ENCODE results near the gene SCGB2B2. TPM values are rescaled to one million over a fixed set of nuclear protein-coding genes. Genes with fewer than 3 reads are reported as not detected.
"Not testable (repeated sequence)": the region's sequence is repeated elsewhere in the genome, so short reads cannot be mapped to it uniquely, and the experiment has no call there.

Gene SCGB2B2
- total RNA-seq, 2 experiments from 2014 or later, result 0.26 to 0.67 TPM

DNA sequence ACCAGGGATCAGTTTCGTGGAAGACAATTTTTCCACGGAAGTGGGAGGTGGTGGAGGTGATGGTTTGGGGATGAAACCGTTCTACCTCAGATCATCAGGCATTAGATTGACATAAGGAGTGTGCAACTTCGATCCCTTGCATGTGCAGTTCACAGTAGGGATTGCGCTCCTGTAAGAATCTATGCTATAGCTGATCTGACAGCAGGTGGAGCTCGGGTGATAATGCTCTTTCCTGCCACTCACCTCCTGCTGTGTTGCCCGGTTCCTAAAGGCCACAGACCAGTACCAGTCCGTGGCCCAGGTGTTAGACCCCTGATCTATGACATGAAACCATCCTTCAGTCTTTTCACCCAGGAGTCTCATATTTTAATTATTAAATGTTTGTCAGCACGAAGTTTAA is 4.5 kb upstream of the SCGB2B2 start:
- Mint-ChIP-seq H3K4me1 (peaks cover 11% of the 10 kb centered on the region), H3K27me3 (peaks cover 2% of the 10 kb centered on the region), H3K27ac (no peak overlapping the region), H3K4me3 (no peak overlapping the region), H3K9me3 (peaks cover 38% of the 10 kb centered on the region), H3K36me3 (peaks cover 69% of the 10 kb centered on the region)
- DNase-seq (no peak), ATAC-seq (ENCODE audit: low read depth) (no peak)
- POLR2A ChIA-PET, result no interaction called here

DNA sequence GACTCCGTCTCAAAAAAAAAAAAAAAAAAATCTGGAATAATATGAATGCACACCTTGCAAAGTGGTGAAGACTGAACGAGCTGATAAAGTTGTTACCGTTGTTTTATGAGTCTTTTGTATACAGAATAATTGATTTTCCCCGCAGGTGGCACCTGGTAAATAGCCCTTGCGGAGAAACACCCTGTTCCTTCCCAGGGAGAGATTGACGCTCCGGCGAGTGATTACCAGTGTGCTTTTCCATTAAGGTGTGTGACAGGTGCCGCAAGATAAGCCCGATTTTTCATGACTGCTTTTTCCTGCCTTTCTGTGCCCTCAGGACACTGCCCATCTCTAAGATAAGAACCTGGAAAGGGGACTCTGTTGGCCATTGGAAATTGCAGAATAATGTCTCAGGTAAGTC is 1.5 kb upstream of the SCGB2B2 start:
- Mint-ChIP-seq H3K4me1 (peaks cover 11% of the 10 kb centered on the region), H3K27me3 (peaks cover 2% of the 10 kb centered on the region), H3K9me3 (peaks cover 22% of the 10 kb centered on the region), H3K36me3 (peaks cover 59% of the 10 kb centered on the region), H3K27ac (peak overlapping the region; percentile 65), H3K4me3 (peak overlapping the region; percentile 91)
- POLR2A ChIA-PET, result interaction anchor here (1.3 to 2.4 kb wide), 5 partner anchors 11 to 544 kb away, joined by 4 to 12 read pairs (median 6); partner anchors contain the start of genes ZNF181 and ZNF30
- DNase-seq (no peak), ATAC-seq (ENCODE audit: low read depth) (no peak)

GRCh38 chr19:34678085-34678412 is 1.1 kb upstream of the SCGB2B2 start:
- peaks cover 20% of the 10 kb centered on the region for H3K9me3 Mint-ChIP-seq
- H3K4me1 Mint-ChIP-seq, result peaks cover 11% of the 10 kb centered on the region
- peaks cover 2% of the 10 kb centered on the region for H3K27me3 Mint-ChIP-seq
- DNase-seq, result no peak
- peaks cover 56% of the 10 kb centered on the region for H3K36me3 Mint-ChIP-seq
- no peak for ATAC-seq (ENCODE audit: low read depth)
- peak overlapping the region; percentile 92 for H3K27ac Mint-ChIP-seq
- POLR2A ChIA-PET, result interaction anchor here (1.0 to 2.4 kb wide), 8 partner anchors 11 to 544 kb away, joined by 3 to 12 read pairs (median 5); partner anchors contain the start of genes UBA2, ZNF181, ZNF30 and ZNF599
- H3K4me3 Mint-ChIP-seq, result peak overlapping the region; percentile 91

- Mint-ChIP-seq H3K27ac (peak within 1 kb of the TSS; percentile 92), H3K27me3 (peaks cover 4% of the 10 kb centered on the region), H3K36me3 (peaks cover 51% of the 10 kb centered on the region), H3K4me3 (peak within 1 kb of the TSS; percentile 91), H3K9me3 (peaks cover 17% of the 10 kb centered on the region), H3K4me1 (peaks cover 11% of the 10 kb centered on the region)
- DNase-seq (peak; percentile 95), ATAC-seq (ENCODE audit: low read depth) (peak; percentile 83)
- POLR2A ChIA-PET, result interaction anchor here (0.5 to 2.4 kb wide), 10 partner anchors 10 to 1460 kb away, joined by 3 to 12 read pairs (median 4); partner anchors contain the start of genes UBA2, ZNF181, ZNF30 and ZNF599
Observed at GRCh38 chr19:34677386-34678084, 576 bp upstream of the SCGB2B2 start, which contains the start of gene ZNF302. ZNF302 (plus strand) TSS chr19:34677678; CDS start chr19:34678805, 1,127 bp downstream.

DNA sequence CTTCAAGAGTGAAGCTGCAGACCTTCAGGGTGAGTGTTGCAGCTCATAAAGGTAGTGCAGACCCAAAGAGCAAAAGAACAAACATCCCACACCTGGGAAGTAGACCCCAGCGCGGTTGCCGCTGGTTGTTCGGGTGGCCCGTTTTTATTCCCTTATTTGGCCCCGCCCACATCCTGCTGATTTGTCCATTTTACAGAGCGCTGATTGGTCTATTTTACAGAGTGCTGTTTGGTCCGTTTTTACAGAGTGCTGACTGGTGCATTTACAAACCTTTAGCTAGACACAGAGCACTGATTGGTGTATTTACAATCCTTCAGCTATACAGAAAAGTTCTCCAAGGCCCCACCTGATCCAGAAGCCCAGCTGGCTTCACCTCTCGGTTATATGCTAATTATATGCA is 1.0 kb downstream of the SCGB2B2 start:
- POLR2A ChIA-PET, result no interaction called here

GRCh38 chr19:34675250-34675649 is 1.7 kb downstream of the SCGB2B2 start:
- Mint-ChIP-seq H3K4me3 (no peak overlapping the region), H3K27ac (no peak overlapping the region), H3K36me3 (peaks cover 31% of the 10 kb centered on the region), H3K27me3 (peaks cover 4% of the 10 kb centered on the region), H3K9me3 (peaks cover 13% of the 10 kb centered on the region), H3K4me1 (peaks cover 11% of the 10 kb centered on the region)
- POLR2A ChIA-PET, result no interaction called here
- DNase-seq (no peak), ATAC-seq (ENCODE audit: low read depth) (no peak)

More for the DNA sequence above, 1.0 kb downstream of the SCGB2B2 start:
- ATAC-seq (ENCODE audit: low read depth) (no peak), DNase-seq (no peak)
- Mint-ChIP-seq H3K4me1 (peaks cover 11% of the 10 kb centered on the region), H3K27ac (no peak overlapping the region), H3K36me3 (peaks cover 38% of the 10 kb centered on the region), H3K27me3 (peaks cover 4% of the 10 kb centered on the region), H3K4me3 (no peak overlapping the region), H3K9me3 (peaks cover 13% of the 10 kb centered on the region)

- Mint-ChIP-seq H3K36me3 (peaks cover 15% of the 10 kb centered on the region), H3K4me1 (peaks cover 5% of the 10 kb centered on the region), H3K9me3 (peaks cover 2% of the 10 kb centered on the region), H3K27ac (no peak overlapping the region), H3K4me3 (no peak overlapping the region), H3K27me3 (peaks cover 4% of the 10 kb centered on the region)
- ATAC-seq (ENCODE audit: low read depth) (no peak), DNase-seq (no peak)
- POLR2A ChIA-PET, result no interaction called here
Observed at GRCh38 chr19:34673590-34673989, 3.4 kb downstream of the SCGB2B2 start.

DNA sequence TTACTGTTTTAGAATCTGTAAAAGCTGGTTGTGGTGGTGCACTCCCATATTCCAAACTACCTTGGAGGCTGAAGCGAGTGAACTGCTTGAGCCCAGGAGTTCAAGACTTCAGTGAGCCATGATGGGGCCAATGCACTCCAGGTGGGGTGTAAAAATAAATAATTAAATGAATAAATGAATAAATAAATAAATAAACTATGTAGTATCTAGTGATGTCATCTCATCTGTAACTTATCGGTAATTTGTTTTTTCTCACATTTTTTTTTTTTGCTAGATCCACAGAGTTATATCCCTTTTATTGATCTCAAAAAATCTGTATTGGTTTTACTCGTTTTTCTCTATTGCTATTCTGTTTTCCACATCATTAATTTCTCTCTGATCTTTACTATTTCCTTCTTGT is 5.0 kb downstream of the SCGB2B2 start:
- POLR2A ChIA-PET, result no interaction called here
- no peak for DNase-seq
- ATAC-seq (ENCODE audit: low read depth), result no peak
- peaks cover 2% of the 10 kb centered on the region for H3K27me3 Mint-ChIP-seq
- no peak overlapping the region for H3K27ac Mint-ChIP-seq
- peaks cover 2% of the 10 kb centered on the region for H3K9me3 Mint-ChIP-seq
- H3K4me1 Mint-ChIP-seq, result peaks cover 6% of the 10 kb centered on the region
- no peak overlapping the region for H3K4me3 Mint-ChIP-seq
- H3K36me3 Mint-ChIP-seq, result peaks cover 9% of the 10 kb centered on the region

GRCh38 chr19:34669305-34669704 is 7.7 kb downstream of the SCGB2B2 start:
- H3K36me3 Mint-ChIP-seq, result peaks cover 4% of the 10 kb centered on the region
- H3K4me3 Mint-ChIP-seq, result no peak overlapping the region
- peaks cover 4% of the 10 kb centered on the region for H3K4me1 Mint-ChIP-seq
- no peaks in the 10 kb centered on the region for H3K9me3 Mint-ChIP-seq
- H3K27me3 Mint-ChIP-seq, result peaks cover 2% of the 10 kb centered on the region
- DNase-seq (no peak), ATAC-seq (ENCODE audit: low read depth) (no peak)
- no peak overlapping the region for H3K27ac Mint-ChIP-seq
- POLR2A ChIA-PET, result no interaction called here

DNA sequence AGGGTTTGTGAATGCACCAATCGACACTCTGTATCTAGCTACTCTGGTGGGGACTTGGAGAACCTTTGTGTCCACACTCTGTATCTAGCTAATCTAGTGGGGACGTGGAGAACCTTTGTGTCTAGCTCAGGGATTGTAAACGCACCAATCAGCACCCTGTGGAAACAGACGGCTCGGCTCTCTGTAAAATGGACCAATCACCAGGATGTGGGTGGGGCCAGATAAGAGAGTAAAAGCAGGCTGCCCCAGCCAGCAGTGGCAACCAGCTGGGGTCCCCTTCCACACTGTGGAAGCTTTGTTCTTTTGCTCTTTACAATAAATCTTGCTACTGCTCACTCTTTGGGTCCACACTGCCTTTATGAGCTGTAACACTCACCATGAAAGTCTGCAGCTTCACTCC is 8.3 kb downstream of the SCGB2B2 start:
- H3K4me3 Mint-ChIP-seq; DNase-seq; ATAC-seq (ENCODE audit: low read depth); H3K9me3 Mint-ChIP-seq; POLR2A ChIA-PET; H3K36me3 Mint-ChIP-seq; H3K4me1 Mint-ChIP-seq; H3K27ac Mint-ChIP-seq; H3K27me3 Mint-ChIP-seq: not testable (repeated sequence)

- not testable (repeated sequence) for DNase-seq; H3K4me1 Mint-ChIP-seq; ATAC-seq (ENCODE audit: low read depth); H3K36me3 Mint-ChIP-seq; H3K9me3 Mint-ChIP-seq; H3K4me3 Mint-ChIP-seq; H3K27me3 Mint-ChIP-seq
- POLR2A ChIA-PET, result interaction anchor here (0.6 to 1.7 kb wide), 2 partner anchors 9 to 1958 kb away, joined by 4 to 6 read pairs; partner anchors contain the start of gene ZNF302
- peak overlapping the region; percentile 88 for H3K27ac Mint-ChIP-seq
Observed at GRCh38 chr19:34668077-34668689, 8.8 kb downstream of the SCGB2B2 start.

DNA sequence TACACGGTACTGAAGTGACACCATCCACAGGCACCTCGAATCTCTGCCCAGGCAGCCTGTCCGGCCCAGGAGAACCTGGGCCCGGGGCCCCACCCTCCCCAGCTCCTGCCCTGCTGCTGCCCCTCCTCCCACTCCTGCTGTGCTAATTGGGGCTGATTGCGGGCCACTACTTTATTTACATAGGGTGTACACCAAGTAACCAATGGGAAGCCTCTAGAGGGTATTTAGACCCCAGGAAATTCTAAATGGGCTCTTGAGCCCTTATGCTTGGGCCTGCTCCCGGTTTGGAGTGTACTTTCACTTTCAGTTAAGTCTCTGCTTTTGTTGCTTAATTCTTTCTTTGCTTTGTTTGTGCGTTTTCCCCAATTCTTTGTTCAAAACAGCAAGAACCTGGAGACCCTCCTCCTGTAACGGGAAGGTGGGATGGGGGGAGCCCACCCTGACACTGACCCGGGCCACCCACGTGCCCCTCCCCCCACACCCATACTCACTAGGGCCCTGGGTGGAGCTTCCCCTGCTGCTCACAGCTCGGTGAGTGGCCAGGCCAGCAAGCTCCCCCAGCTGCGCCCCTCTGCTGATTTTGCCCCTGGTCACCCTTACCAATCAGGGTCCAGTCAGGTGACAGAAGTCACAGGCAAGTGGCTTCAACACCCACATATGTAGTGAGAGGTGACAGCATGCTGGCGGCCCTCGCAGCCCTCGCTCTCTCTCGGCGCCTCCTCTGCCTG is 9.4 kb downstream of the SCGB2B2 start:
- peaks cover 1% of the 10 kb centered on the region for H3K36me3 Mint-ChIP-seq
- peak overlapping the region; percentile 78 for H3K4me3 Mint-ChIP-seq
- peaks cover 3% of the 10 kb centered on the region for H3K9me3 Mint-ChIP-seq
- peak; percentile 29 for ATAC-seq (ENCODE audit: low read depth)
- DNase-seq, result no peak
- peak overlapping the region; percentile 88 for H3K27ac Mint-ChIP-seq
- POLR2A ChIA-PET, result interaction anchor here (0.6 to 1.7 kb wide), 2 partner anchors 10 to 1958 kb away, joined by 4 to 6 read pairs; partner anchors contain the start of gene ZNF302
- no peaks in the 10 kb centered on the region for H3K27me3 Mint-ChIP-seq
- H3K4me1 Mint-ChIP-seq, result peaks cover 15% of the 10 kb centered on the region

DNA sequence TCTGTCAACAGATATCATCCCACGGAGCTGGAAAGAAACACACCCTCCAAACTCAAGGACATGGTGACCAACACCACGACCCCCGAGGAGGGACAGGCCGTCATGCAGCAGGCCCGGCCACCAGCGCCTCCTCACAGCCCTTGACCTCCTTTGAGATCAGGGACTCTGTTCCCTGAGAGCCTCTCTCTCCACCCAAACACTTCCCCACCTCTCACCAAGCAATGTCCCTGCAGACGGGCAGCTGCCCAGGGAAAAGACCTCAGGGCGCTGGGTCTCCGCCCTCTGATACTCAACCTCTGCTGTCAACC is 10.0 kb downstream of the SCGB2B2 start:
- DNase-seq, result no peak
- H3K36me3 Mint-ChIP-seq, result peaks cover 1% of the 10 kb centered on the region
- peak overlapping the region; percentile 88 for H3K27ac Mint-ChIP-seq
- ATAC-seq (ENCODE audit: low read depth), result no peak
- peak overlapping the region; percentile 78 for H3K4me3 Mint-ChIP-seq
- H3K9me3 Mint-ChIP-seq, result peaks cover 3% of the 10 kb centered on the region
- H3K4me1 Mint-ChIP-seq, result peaks cover 15% of the 10 kb centered on the region
- H3K27me3 Mint-ChIP-seq, result no peaks in the 10 kb centered on the region
- POLR2A ChIA-PET, result interaction anchor here (1.7 kb wide), 1 partner anchor 11 kb away, joined by 4 read pairs; the partner anchor contains the start of gene ZNF302

All from activated naive CD8-positive, alpha-beta T cell treated with anti-CD3 and anti-CD28 coated beads, Interleukin-2, amount 10 ng/mL, durations not matched to agents 7 days and 5 days (primary cell).